Measurements from ENCODE around the gene NUP205. TPM values are rescaled to one million over a fixed set of nuclear protein-coding genes. Genes with fewer than 3 reads are reported as not detected.

The NUP205 gene
- total RNA-seq, 3 donors from 2014 or later: 32.5 to 38.9 (median 37.3) TPM

- Histone ChIP-seq H3K9me3 (no peaks in the 10 kb centered on the region), H3K4me1 (ENCODE audit: low read depth) (no peaks in the 10 kb centered on the region), H3K36me3 (ENCODE audit: low read depth) (no peaks in the 10 kb centered on the region), H3K4me3 (no peak overlapping the region)
- ATAC-seq (peak; percentile 72), DNase-seq (peak in 1 of 3 donors; percentile 48)
- intact Hi-C loops (cut with DNase I, micrococcal nuclease): loop anchor here in 1 of 2 donors (10.0 kb wide), 1 partner anchor 361 kb away; no protein-coding TSS in a partner anchor
- peak; percentile 35 for TF ChIP-seq CTCF (IDR thresholded peaks at IDR 0.05)
These were observed 87.7 kb downstream of the NUP205 start for GRCh38 chr7:135645296-135645904.

- no peak for TF ChIP-seq CTCF (IDR thresholded peaks at IDR 0.05)
- Histone ChIP-seq H3K4me1 (ENCODE audit: low read depth) (no peaks in the 10 kb centered on the region), H3K36me3 (ENCODE audit: low read depth) (no peaks in the 10 kb centered on the region), H3K4me3 (no peak overlapping the region), H3K9me3 (no peaks in the 10 kb centered on the region)
- intact Hi-C loops (cut with DNase I, micrococcal nuclease): loop anchor here in 1 of 2 donors (10.0 kb wide), 1 partner anchor 363 kb away; no protein-coding TSS in a partner anchor
- DNase-seq (no peak), ATAC-seq (no peak)
These were observed 90.0 kb downstream of the NUP205 start for GRCh38 chr7:135647755-135648154.

GRCh38 chr7:135648235-135648634 is 90.5 kb downstream of the NUP205 start:
- intact Hi-C loops (cut with DNase I, micrococcal nuclease): loop anchor here in 1 of 2 donors (10.0 kb wide), 1 partner anchor 363 kb away; no protein-coding TSS in a partner anchor
- no peak overlapping the region for H3K4me3 ChIP-seq
- no peak for TF ChIP-seq CTCF (IDR thresholded peaks at IDR 0.05)
- H3K4me1 ChIP-seq (ENCODE audit: low read depth): no peaks in the 10 kb centered on the region
- DNase-seq (no peak), ATAC-seq (no peak)
- no peaks in the 10 kb centered on the region for H3K9me3 ChIP-seq
- H3K36me3 ChIP-seq (ENCODE audit: low read depth): no peaks in the 10 kb centered on the region

- DNase-seq: peak in 1 of 3 donors; percentile 21
- no peak for TF ChIP-seq CTCF (IDR thresholded peaks at IDR 0.05)
- Histone ChIP-seq H3K4me1 (ENCODE audit: low read depth) (no peaks in the 10 kb centered on the region), H3K36me3 (ENCODE audit: low read depth) (no peaks in the 10 kb centered on the region), H3K9me3 (no peaks in the 10 kb centered on the region), H3K4me3 (no peak overlapping the region)
- intact Hi-C loops (cut with DNase I, micrococcal nuclease): no loop called here
- peak; percentile 48 for ATAC-seq
These were observed 93.3 kb downstream of the NUP205 start for GRCh38 chr7:135650831-135651573.

- H3K36me3 ChIP-seq (ENCODE audit: low read depth): no peaks in the 10 kb centered on the region
- no peaks in the 10 kb centered on the region for H3K9me3 ChIP-seq
- no peak overlapping the region for H3K4me3 ChIP-seq
- DNase-seq: no peak
- no peaks in the 10 kb centered on the region for H3K4me1 ChIP-seq (ENCODE audit: low read depth)
- no peak for ATAC-seq
- intact Hi-C loops (cut with DNase I, micrococcal nuclease): no loop called here
- TF ChIP-seq CTCF (IDR thresholded peaks at IDR 0.05): no peak
These were observed 95.8 kb downstream of the NUP205 start for GRCh38 chr7:135653340-135654080.

All from mucosa of descending colon (tissue), 3 donors.